Upper lobe of left lung (tissue), 4 donors: ENCODE data around the gene WDR59.

Experiments
- CTCF ChIP-seq, 6 experiments: fragments of 450-650 bp in 4 of 6; fragments of 200-600 bp in 2 of 6; sonication (generic) in 2 of 6; IDR thresholded peaks; one replicate each; pipeline ENCODE4 v1.5.1; 2016 to 2019; ENCODE audit warnings: antibody characterized with exemption in 6 of 6
- EP300 ChIP-seq, 4 donors: sonication (generic); formaldehyde crosslinking; IDR thresholded peaks; one replicate each; pipeline ENCODE4 v1.5.1; 2017; ENCODE audit warnings: antibody characterized with exemption in 4 of 4, control low read depth in 2 of 4
- POLR2A ChIP-seq, 4 donors: fragments of 450-650 bp; IDR thresholded peaks; one replicate each; pipeline ENCODE4 v1.5.1; 2016 to 2017; ENCODE audit warnings: antibody characterized with exemption in 4 of 4, mild to moderate bottlenecking in 2 of 4
- POLR2AphosphoS5 ChIP-seq, 2 donors: sonication (generic); formaldehyde crosslinking; IDR thresholded peaks; one replicate each; pipeline ENCODE4 v1.5.1; 2017; ENCODE audit warnings: antibody characterized with exemption in 2 of 2

- TF ChIP-seq CTCF (IDR thresholded peaks at IDR 0.05) (no peak), EP300 (IDR thresholded peaks at IDR 0.05) (no peak), POLR2AphosphoS5 (IDR thresholded peaks at IDR 0.05) (no peak), POLR2A (IDR thresholded peaks at IDR 0.05) (no peak)
These were observed 36.5 kb upstream of the WDR59 start for GRCh38 chr16:75021410-75021809.
